Muscle layer of colon (tissue), 2 donors: ENCODE data around the gene PAPLN.

Source experiments
- H3K27ac ChIP-seq: one replicate; pipeline ENCODE4 v1.7.0; 2013; ENCODE audit warnings: low read depth, mild to moderate bottlenecking, low read length, moderate library complexity
- H3K27me3 ChIP-seq, 2 donors: one replicate each; pipeline ENCODE4 v1.7.0; 2013; ENCODE audit warnings: low read length in 2 of 2, mild to moderate bottlenecking in 2 of 2; ENCODE audit not compliant: insufficient read depth in 2 of 2, control insufficient read depth in 1 of 2
- H3K36me3 ChIP-seq: one replicate; pipeline ENCODE4 v1.7.0; 2013; ENCODE audit warnings: mild to moderate bottlenecking, low read length; ENCODE audit not compliant: insufficient read depth
- H3K4me1 ChIP-seq: one replicate; pipeline ENCODE4 v1.7.0; 2013; ENCODE audit warnings: mild to moderate bottlenecking, low read length; ENCODE audit not compliant: insufficient read depth
- H3K4me3 ChIP-seq, 2 donors: one replicate each; pipeline ENCODE4 v1.7.0; 2013; ENCODE audit warnings: low read length in 2 of 2, low read depth in 1 of 2, mild to moderate bottlenecking in 1 of 2, moderate library complexity in 1 of 2
- H3K9ac ChIP-seq: one replicate; pipeline ENCODE4 v1.7.0; 2013; ENCODE audit warnings: low read length
- H3K9me3 ChIP-seq: one replicate; pipeline ENCODE4 v1.7.0; 2013; ENCODE audit warnings: mild to moderate bottlenecking, low read length
- donor health status: abdominal sarcoma.
- donor health status: Adenocarcinoma of cecum.

PAPLN gene

DNA sequence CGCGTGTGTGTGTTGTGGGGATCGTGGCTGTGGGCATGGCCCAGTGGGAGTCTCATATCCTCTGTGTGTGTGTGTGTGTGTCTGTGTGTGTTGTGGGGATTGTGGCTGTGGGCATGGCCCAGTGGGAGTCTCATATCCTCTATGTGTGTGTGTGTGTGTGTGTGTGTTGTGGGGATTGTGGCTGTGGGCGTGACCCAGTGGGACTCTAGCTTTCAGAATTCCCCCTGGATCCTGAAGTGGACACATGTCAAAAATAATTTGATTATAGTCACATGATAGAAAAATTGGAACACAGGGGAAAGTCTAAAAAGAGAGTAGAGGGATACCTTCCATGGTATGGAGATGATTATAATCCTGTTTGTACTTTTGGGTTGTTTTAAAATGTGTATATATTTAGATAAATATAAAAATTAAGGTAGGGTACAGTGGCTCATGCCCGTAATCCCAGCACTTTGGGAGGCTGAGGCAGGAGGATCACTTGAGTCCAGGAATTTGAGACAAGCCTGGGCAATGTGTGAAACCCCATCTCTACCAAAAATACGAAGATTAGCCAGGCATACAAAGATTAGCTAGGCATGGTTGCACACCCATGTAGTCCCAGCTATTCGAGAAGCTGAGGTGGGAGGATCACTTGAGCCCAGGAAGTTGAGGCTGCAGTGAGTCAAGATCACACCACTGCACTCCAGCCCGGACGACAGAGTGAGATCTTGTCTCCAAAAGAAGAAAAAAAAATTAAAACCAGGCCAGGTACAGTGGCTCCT is 11.0 kb downstream of the PAPLN start:
- Histone ChIP-seq H3K9me3 (no peaks in the 10 kb centered on the region), H3K27ac (no peak overlapping the region), H3K9ac (no peak overlapping the region), H3K27me3 (peaks cover 5 to 28% of the 10 kb centered on the region in 2 donors), H3K4me1 (no peaks in the 10 kb centered on the region), H3K4me3 (no peak overlapping the region), H3K36me3 (no peaks in the 10 kb centered on the region)

DNA sequence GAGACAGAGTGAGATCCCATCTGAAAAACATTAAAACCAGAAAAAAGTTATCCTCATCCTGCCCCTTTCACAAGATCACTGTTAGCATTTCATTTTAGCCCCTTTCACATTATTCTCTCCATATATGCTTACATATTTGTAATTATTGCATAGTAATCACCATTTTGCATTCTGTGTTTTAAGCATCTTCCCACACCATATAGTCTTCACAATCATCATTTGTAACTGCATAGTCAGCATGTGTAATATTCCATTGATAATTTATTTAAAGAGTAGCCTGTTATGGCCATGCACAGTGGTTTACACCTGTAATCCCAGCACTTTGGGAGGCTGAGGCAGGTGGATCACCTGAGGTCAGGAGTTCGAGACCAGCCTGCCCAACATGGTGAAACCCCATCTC is 11.8 kb downstream of the PAPLN start:
- Histone ChIP-seq H3K9me3 (no peaks in the 10 kb centered on the region), H3K9ac (no peak overlapping the region), H3K27me3 (peaks cover 5 to 26% of the 10 kb centered on the region in 2 donors), H3K4me3 (no peak overlapping the region), H3K36me3 (no peaks in the 10 kb centered on the region), H3K4me1 (no peaks in the 10 kb centered on the region), H3K27ac (no peak overlapping the region)

DNA sequence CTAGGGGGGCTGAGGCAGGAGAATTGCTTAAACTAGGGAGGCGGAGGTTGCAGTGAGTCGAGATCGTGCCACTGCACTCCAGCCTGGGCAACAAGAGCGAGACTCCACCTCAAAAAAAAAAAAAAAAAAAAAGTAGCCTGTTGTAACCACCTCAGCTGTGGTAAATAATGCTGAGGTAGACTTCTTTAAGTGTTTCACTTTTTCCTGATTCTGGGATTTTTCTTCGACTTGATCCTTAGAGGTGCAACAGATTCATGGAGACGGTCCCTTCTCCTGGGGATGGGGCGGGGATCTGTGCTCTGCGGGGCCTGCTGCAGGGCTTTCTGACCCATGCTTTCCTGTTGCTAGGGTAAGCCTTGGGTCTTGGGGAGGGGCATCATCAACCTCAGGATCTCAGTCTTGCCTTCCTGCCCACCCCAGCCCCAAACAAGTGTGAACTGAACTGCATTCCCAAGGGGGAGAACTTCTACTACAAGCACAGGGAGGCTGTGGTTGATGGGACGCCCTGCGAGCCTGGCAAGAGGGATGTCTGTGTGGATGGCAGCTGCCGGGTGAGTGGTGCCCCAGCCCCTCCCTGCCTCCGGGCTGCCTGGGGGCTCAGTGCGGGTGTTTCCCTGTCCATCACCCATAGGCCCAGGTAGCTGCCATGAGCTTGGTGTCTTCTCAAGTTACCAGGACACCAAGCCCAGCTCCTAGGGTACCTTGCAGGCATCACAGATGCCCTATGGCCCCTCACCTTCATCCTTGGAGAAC is 12.4 kb downstream of the PAPLN start:
- Histone ChIP-seq H3K27ac (no peak overlapping the region), H3K4me3 (no peak overlapping the region), H3K9me3 (no peaks in the 10 kb centered on the region), H3K9ac (no peak overlapping the region), H3K4me1 (no peaks in the 10 kb centered on the region), H3K36me3 (no peaks in the 10 kb centered on the region), H3K27me3 (peaks cover 5 to 20% of the 10 kb centered on the region in 2 donors)

DNA sequence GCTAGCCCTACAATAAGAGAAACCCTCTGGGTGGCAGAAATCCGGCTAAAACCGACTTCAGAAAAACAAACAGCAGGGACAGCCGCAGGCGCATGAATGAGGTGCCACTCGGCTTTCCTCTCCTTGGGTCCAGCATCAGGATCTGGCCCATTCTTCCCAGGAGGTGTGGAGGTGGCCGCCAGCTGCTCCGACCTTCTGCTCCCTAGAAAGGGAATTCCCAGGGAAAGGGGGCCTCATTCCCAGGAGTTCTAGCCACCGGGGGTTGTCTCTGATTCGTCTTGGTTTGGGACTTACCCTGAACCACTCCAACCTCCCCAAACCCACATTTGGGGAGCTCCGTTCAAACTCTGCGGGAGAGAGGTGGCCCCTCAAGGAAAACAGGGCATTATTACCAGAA is 13.0 kb downstream of the PAPLN start:
- no peaks in the 10 kb centered on the region for H3K4me1 ChIP-seq
- H3K4me3 ChIP-seq, result no peak overlapping the region
- no peak overlapping the region for H3K9ac ChIP-seq
- H3K36me3 ChIP-seq, result no peaks in the 10 kb centered on the region
- H3K9me3 ChIP-seq, result no peaks in the 10 kb centered on the region
- no peak overlapping the region for H3K27ac ChIP-seq
- peaks cover 5 to 15% of the 10 kb centered on the region in 2 donors for H3K27me3 ChIP-seq

DNA sequence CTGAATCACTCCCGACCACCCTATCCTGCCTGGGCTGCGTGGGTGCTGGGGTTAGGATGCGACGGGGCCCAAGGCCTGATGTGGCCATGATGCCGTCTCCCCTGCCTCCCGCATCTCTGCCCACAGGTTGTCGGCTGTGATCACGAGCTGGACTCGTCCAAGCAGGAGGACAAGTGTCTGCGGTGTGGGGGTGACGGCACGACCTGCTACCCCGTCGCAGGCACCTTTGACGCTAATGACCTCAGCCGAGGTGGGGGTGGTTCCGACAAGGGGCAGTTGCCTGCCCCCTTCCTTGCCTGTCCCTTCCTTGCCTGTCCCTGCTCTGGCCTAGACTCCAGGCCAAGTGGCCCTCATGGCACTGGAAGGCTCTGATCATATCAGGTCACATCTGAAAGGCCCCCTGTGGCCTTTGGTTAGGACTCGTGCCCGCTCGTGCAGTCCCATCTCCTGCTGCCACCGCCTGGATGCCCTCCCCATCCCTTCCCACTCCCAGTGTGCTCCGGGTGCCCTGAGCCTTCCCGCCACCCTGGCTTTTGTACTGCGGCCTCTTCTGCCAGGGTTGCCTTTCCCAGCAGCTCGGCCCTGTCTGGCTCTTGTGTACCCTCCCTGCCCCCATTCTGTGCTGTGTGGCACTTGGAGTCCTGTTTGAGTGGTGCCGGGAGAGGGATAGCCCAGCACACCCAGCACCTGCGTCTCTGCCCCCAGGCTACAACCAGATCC is 13.6 kb downstream of the PAPLN start:
- H3K36me3 ChIP-seq, result no peaks in the 10 kb centered on the region
- no peaks in the 10 kb centered on the region for H3K9me3 ChIP-seq
- peaks cover 5 to 9% of the 10 kb centered on the region in 2 donors for H3K27me3 ChIP-seq
- no peak overlapping the region for H3K4me3 ChIP-seq
- H3K9ac ChIP-seq, result no peak overlapping the region
- no peaks in the 10 kb centered on the region for H3K4me1 ChIP-seq
- no peak overlapping the region for H3K27ac ChIP-seq

DNA sequence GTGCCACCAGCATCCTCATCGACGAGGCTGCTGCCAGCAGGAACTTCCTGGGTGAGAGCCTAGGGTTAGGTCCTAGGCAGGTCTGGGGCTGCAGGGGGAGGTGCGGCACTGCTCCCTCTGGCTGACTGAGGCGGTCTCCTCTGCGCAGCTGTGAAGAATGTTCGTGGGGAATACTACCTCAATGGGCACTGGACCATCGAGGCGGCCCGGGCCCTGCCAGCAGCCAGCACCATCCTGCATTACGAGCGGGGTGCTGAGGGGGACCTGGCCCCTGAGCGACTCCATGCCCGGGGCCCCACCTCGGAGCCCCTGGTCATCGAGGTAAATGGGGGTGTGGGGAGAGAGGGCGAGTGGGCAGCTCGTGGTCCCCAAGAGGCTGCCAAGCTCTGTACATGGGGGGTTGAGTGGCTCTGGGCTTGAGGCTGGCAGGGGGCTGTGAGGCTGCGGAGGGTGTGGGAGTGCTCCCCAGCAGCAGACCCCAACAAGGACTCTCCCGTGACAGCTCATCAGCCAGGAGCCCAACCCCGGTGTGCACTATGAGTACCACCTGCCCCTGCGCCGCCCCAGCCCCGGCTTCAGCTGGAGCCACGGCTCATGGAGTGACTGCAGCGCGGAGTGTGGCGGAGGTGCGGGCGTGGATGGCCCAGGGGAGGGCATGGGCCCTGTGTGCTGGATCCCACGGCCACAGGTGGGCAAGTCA is 14.4 kb downstream of the PAPLN start:
- Histone ChIP-seq H3K9ac (no peak overlapping the region), H3K27me3 (peaks cover 2 to 4% of the 10 kb centered on the region in 2 donors), H3K4me1 (no peaks in the 10 kb centered on the region), H3K36me3 (no peaks in the 10 kb centered on the region), H3K4me3 (no peak overlapping the region), H3K9me3 (no peaks in the 10 kb centered on the region), H3K27ac (no peak overlapping the region)

DNA sequence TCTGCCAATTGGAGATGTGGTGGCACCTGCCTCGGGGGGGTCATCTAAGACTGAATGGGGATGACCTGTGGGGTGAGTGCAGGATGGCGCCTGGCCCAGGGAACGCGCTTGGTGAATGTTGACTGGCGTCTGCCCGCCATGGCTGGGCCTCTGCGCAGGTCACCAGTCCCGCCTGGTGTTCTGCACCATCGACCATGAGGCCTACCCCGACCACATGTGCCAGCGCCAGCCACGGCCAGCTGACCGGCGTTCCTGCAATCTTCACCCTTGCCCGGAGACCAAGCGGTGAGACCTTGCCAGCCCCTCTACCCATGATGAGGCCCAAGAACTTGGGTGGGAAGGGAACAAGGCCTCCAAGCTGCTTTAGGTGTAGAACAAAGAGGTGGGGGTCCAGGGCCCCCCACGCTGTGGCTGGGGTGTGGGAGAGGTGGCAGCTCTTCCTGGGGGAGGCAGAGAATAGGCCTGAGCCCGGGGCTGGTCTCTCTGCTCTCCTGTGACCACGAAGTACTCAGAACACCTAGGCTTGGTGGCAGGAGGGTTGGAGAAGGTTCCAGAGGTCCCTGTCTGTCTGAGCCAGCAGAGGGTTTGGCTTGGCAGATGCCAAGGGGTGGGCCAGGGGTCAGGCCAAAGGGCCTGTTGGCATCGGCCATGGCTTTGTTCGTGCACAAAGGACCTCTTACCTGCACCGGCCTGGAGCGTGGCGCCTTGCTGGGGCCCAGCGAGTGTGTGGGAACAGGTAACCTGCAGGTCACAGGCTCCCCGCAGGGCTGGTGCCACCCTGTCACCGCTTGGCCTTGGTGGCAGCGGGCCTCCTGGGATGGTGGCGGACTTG is 15.4 kb downstream of the PAPLN start:
- Histone ChIP-seq H3K9me3 (no peaks in the 10 kb centered on the region), H3K4me1 (no peaks in the 10 kb centered on the region), H3K4me3 (no peak overlapping the region), H3K27ac (no peak overlapping the region), H3K36me3 (no peaks in the 10 kb centered on the region), H3K9ac (no peak overlapping the region), H3K27me3 (no peaks in the 10 kb centered on the region)

DNA sequence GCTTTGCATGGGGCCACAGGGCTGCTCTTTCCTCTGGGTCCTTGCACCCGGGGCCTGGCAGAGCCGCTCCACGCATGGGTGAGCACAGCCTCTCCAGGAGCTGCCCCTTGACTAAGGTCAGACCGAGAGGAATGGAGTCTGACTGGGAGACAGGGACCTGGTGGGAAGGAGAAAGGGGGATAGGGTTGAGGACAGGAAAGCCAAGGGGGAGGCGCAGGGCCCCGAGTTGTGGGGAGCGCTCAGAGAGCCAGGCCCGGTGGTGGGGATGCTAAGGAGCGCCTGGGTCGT is 16.0 kb downstream of the PAPLN start:
- Histone ChIP-seq H3K36me3 (no peaks in the 10 kb centered on the region), H3K27ac (no peak overlapping the region), H3K27me3 (no peaks in the 10 kb centered on the region), H3K4me3 (no peak overlapping the region), H3K9ac (no peak overlapping the region), H3K4me1 (no peaks in the 10 kb centered on the region), H3K9me3 (no peaks in the 10 kb centered on the region)

DNA sequence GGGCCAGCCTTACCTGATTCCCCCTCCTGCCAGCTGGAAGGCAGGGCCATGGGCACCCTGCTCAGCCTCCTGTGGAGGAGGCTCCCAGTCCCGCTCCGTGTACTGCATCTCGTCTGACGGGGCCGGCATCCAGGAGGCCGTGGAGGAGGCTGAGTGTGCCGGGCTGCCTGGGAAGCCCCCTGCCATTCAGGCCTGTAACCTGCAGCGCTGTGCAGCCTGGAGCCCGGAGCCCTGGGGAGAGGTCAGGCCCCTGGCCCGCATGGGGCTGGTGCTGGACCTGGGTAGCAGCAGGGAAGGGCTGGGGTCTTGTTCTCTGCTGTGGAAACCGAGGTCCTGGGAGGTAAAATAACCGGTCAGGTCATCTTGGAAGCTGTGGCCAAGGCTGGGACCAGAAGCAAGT is 16.4 kb downstream of the PAPLN start:
- H3K36me3 ChIP-seq, result no peaks in the 10 kb centered on the region
- no peak overlapping the region for H3K27ac ChIP-seq
- no peaks in the 10 kb centered on the region for H3K27me3 ChIP-seq
- H3K4me3 ChIP-seq, result no peak overlapping the region
- H3K9ac ChIP-seq, result no peak overlapping the region
- no peaks in the 10 kb centered on the region for H3K9me3 ChIP-seq
- no peaks in the 10 kb centered on the region for H3K4me1 ChIP-seq

DNA sequence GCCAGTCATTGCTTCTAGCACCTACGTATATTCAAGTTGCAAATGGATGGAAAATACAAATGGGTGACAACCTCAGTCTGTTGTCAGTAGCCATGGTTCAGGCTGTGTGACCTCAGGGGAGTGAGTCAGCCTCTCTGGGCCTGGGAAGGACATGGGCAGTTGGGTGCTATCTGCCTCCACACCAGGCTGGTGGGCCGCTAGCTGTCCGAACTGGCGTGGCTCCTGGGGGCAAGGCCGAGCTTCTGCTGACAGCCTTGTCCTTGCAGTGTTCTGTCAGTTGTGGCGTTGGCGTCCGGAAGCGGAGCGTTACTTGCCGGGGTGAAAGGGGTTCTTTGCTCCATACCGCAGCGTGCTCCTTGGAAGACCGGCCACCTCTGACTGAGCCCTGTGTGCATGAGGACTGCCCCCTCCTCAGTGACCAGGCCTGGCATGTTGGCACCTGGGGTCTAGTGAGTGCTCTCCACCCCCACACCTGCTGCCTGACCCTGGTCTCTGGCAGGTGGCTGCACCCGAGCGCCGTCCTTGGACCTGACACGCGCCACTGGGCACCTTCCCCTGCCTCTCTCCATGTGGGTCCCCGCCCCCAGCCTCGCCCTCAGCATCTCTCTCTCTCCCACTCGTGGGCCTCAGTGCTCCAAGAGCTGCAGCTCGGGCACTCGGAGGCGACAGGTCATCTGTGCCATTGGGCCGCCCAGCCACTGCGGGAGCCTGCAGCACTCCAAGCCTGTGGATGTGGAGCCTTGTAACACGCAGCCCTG is 17.1 kb downstream of the PAPLN start:
- Histone ChIP-seq H3K4me1 (no peaks in the 10 kb centered on the region), H3K27ac (no peak overlapping the region), H3K4me3 (no peak overlapping the region), H3K27me3 (no peaks in the 10 kb centered on the region), H3K36me3 (no peaks in the 10 kb centered on the region), H3K9me3 (no peaks in the 10 kb centered on the region), H3K9ac (no peak overlapping the region)
